ENCODE data around the gene CCDC27.

DNA sequence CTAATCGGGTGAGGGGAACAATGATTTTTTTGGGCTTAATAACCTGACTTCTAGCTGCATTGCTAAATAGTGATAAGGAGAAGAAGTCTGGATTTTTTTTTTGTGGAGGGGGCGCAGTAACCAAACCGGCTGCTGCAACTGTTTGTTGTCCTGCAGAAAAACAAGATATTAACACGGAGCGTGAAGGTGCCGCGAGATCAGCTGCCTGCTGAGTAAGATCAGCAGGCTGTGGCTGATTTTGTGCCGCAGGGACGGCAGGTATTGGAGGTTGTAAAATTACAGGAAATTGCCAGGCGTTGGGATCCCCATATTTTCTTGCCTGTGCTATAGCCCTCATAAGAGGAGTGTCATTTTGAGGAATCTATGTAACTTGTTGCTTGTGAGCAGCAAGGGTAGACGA lies 52.8 kb downstream of the CCDC27 start:
- TF ChIP-seq ELF4 (IDR thresholded peaks at IDR 0.05) (no peak), SP1 (IDR thresholded peaks at IDR 0.05) (no peak), TARDBP (IDR thresholded peaks at IDR 0.05) (no peak)
- TF ChIP-seq, protein P1, sequence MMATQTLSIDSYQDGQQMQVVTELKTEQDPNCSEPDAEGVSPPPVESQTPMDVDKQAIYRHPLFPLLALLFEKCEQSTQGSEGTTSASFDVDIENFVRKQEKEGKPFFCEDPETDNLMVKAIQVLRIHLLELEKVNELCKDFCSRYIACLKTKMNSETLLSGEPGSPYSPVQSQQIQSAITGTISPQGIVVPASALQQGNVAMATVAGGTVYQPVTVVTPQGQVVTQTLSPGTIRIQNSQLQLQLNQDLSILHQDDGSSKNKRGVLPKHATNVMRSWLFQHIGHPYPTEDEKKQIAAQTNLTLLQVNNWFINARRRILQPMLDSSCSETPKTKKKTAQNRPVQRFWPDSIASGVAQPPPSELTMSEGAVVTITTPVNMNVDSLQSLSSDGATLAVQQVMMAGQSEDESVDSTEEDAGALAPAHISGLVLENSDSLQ (IDR thresholded peaks at IDR 0.05): no peak
